GM21515 (cell line): ENCODE measurements around the gene DYNC1LI2.

ENCODE experiments used
- ATAC-seq: cut with Tn5 transposase; IDR thresholded peaks from one replicate; pipeline ENCODE4 v1.9.1; 2021; ENCODE audit not compliant: unreplicated experiment

Gene DYNC1LI2

GRCh38 chr16:66740533-66740932 lies 10.9 kb downstream of the DYNC1LI2 start:
- no peak for ATAC-seq

GRCh38 chr16:66740010-66740409 lies 11.4 kb downstream of the DYNC1LI2 start:
- no peak for ATAC-seq

GRCh38 chr16:66735891-66736290 lies 15.5 kb downstream of the DYNC1LI2 start:
- no peak for ATAC-seq

- no peak for ATAC-seq
These were observed 20.3 kb downstream of the DYNC1LI2 start for GRCh38 chr16:66731101-66731500.

DNA sequence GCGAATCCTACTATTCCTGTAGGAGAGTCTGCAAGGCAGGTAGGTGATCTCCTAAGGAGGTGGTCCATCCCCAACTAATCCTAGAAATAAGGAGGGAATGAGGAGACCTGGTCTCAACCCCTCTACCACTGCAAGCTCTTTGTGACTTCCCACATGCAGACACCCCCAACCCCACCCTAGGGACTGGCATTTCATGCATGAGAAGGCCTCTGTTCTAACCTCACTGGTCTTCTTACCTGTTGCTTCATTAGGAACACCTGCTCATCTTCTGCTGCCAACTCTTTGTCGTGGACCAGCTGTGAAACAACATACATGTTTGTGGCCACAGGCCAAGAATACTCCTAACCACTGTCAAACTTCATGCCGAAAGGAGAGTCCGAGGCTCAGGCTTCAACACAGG lies 22.6 kb downstream of the DYNC1LI2 start:
- ATAC-seq: no peak

GRCh38 chr16:66728117-66728787 lies 23.2 kb downstream of the DYNC1LI2 start:
- no peak for ATAC-seq

- ATAC-seq: no peak
These were observed 30.6 kb downstream of the DYNC1LI2 start for GRCh38 chr16:66720766-66721165.

DNA sequence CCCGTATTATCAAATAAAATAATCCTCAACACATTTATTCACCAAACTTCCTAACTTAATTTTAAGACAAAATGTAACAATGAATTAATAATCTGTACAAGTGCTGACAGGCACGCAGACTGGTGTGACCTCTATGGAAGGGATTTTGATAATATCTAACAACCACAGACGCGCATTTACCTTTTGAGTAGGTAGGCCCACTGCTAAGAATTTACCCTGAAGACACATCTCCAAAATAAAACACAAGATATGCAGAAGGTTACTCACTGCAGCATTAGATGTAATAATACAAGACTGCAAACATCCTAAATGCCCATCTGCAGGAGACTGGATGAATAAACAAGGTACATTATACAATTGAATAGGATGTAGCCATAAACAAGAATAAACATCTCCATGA lies 32.2 kb downstream of the DYNC1LI2 start:
- ATAC-seq: no peak

GRCh38 chr16:66717776-66718175 lies 33.6 kb downstream of the DYNC1LI2 start:
- ATAC-seq: no peak

DNA sequence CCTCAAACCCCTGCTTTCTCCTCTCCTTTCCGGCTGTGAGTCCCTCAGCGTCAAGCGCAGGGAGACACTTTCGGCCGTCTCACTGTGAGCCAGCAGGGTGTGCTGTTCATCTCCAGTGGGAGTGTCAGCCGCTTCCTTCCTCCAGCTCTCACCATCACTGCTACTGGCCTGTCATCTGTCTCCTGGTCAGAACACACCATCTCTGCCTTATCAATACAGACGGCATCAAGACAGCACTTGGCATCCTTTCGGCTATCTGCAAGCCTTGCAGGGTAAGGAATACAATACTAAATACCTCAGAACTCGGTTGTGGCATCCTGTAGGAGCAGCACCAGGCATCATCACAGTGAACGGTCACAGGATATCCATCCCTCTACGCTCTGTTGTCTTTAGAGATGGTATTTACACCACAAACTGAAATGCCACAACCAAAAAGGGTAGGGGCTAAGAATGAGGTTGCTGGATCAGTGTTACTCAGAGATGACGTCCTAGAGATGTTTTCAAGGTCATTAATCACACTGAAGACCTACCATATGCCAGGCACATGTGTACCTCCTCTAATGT lies 34.2 kb downstream of the DYNC1LI2 start:
- no peak for ATAC-seq

DNA sequence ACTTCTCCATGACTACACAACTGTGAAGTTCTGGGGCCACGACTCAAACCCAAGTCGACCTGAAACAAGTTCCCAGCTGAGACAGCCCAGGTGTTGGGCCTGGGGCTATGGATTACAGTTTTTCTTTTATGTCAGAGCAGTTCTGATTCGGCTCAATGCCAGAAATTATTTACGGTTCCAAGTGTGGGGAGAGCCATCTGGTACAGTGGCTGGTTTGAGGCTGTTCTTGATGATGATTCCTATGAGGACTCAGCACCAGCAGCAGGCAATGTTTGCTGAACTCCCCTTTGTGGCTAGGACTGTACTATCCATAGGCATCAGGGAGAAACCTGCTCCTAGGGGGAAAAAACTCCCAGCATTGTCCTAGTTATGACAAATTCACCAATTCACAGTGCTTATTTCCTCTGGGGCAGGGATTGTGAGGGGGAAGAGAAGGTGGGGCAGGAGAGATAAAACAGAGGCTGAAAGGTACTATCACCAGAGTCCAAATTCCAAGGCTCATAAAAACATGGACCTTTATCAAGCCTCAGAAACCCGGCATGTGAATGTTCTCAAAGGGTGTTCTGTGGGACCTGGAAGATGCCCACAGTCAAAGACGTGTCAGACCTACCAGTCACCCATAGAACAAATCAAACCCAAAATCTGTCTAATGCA lies 36.6 kb downstream of the DYNC1LI2 start:
- no peak for ATAC-seq

DNA sequence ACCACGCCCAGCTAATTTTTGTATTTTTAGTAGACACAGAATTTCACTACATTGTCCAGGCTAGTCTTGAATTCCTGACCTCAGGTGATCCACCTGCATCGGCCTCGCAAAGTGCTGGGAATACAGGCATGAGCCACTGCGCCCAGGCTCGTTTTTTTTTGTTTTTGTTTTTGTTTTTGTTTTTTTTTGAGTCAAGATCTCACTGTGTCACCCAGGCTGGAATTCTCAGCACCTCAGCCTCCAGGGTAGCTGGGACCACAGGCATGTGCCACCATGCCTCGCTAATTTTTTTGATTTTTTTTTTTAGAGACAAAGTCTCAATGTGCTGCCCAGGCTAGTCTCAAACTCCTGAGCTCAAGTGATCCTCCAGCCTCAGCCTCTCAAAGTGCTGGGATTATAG lies 37.3 kb downstream of the DYNC1LI2 start:
- ATAC-seq: no peak

DNA sequence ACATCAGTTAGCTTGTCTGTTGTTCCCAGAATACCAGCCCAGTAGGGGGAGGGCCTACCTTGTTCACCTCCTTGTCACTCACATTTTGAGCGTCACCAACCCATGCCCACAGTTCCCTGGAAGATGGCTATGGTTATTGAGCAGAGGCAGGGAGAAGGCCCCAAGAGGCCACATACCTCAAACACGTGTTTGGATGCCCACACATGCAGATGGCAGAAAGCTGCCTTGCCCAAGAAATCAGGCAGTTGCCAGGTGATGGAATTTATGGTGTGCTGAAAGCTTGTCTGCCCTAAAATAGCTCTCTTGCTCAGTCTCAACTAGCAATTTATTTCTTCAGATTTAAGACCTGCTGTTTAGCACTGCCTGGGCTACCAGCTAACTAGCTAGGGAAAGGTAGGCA lies 38.3 kb downstream of the DYNC1LI2 start:
- no peak for ATAC-seq

- no peak for ATAC-seq
These were observed 38.9 kb downstream of the DYNC1LI2 start for GRCh38 chr16:66712512-66712911.

DNA sequence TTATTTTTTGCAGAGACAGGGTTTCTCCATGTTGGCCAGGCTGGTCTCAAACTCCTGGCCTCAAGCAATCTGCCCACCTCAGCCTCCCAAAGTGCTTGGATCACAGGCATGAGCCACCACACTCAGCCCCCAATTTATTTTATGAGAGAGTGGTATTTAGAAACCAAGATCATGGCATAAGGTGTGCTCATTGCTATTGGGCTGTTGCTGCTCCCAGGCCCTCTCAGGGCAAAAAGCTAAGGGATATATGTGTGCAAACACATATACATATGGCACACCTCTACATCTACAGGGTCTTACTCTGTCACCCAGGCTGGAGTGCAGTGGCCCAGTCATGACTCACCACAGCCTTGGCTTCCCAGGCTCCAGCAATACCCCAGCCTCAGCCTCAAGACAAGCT lies 39.8 kb downstream of the DYNC1LI2 start:
- ATAC-seq: no peak

DNA sequence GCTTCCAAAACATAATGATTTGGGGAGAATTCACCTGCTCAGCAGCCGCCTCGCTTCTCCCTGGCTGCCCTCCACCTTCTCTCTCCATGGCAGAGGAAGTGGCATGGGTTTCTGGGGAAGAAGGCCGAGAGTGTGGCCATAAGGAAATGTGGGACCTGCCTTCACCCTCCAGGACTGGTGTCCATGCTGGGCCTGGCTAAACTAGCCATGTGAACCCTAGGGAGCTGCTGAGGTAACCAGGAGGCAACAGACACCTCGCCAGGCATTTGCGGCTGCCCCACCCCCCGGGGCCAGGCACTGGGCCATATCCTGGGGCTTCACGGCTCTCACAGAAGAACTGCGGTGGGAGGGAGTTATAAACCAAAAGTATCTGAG lies 44.9 kb downstream of the DYNC1LI2 start:
- no peak for ATAC-seq

- no peak for ATAC-seq
These were observed 45.5 kb downstream of the DYNC1LI2 start for GRCh38 chr16:66705790-66706505.

DNA sequence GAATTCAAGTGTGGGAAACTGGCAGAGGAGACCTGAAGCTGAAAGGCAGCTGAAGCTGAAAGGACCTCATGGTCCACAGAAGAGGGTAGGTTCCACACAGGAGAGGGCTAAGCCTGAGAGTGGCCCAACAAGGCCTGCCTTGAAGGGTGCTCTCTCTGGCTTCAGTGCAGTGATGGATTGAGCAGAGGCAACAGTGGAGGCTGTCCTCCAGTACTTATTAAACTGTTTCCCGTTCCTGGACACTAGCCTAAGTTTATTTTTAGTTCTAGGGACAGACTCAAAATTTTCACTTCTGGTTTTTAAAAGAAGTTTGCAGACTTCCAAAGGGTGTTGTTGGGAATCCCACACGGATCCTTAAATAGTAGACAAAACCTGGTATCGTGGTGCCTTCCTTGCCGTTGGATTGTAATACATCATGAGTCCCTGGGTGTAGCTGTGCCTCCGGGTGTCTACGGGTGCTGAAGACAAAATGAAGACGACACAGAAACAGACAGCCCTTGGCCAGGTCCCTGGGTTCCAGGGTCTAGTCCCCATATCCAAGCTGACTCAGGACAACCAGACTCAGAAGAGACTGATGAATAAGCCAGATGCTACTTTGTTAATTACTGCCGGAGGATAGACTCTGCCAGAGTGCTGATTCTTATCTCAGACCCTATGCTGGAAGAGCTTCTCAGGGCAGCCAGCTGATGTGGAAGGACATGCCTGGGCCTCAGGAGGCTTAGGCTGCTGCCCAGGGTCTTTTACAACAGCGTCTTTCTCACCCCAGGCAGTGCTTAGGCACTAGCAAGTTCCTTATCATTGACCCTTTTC lies 47.8 kb downstream of the DYNC1LI2 start:
- ATAC-seq: no peak

GRCh38 chr16:66701516-66701915 lies 49.9 kb downstream of the DYNC1LI2 start:
- ATAC-seq: no peak

DNA sequence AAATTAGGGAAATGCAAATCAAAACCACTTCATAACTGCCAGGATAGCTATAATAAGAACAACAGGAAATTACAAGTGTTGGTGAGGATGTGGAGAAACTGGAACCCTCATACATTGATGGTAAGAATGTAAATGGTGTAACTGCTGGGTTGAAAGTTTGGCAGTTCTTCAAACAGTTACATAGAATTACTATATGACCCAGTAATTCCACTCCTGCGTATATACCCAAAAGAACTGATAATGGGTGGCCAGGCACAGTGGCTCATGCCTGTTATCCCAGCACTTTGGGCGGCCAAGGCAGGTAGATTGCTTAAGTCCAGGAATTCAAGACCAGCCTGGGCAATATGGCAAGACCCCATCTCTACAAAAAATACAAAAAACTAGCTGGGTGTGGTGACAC lies 50.4 kb downstream of the DYNC1LI2 start:
- no peak for ATAC-seq

- ATAC-seq: no peak
These were observed 51.5 kb downstream of the DYNC1LI2 start for GRCh38 chr16:66699898-66700297.
